GM21423 (cell line): ENCODE measurements around the gene GLG1.

Experiments used
- ATAC-seq: cut with Tn5 transposase; IDR thresholded peaks from one replicate; pipeline ENCODE4 v1.9.1; 2021; ENCODE audit warnings: mild to moderate bottlenecking, moderate library complexity; ENCODE audit not compliant: unreplicated experiment

The GLG1 gene

GRCh38 chr16:74485916-74486315 is 121.0 kb downstream of the GLG1 start:
- ATAC-seq, result no peak

DNA sequence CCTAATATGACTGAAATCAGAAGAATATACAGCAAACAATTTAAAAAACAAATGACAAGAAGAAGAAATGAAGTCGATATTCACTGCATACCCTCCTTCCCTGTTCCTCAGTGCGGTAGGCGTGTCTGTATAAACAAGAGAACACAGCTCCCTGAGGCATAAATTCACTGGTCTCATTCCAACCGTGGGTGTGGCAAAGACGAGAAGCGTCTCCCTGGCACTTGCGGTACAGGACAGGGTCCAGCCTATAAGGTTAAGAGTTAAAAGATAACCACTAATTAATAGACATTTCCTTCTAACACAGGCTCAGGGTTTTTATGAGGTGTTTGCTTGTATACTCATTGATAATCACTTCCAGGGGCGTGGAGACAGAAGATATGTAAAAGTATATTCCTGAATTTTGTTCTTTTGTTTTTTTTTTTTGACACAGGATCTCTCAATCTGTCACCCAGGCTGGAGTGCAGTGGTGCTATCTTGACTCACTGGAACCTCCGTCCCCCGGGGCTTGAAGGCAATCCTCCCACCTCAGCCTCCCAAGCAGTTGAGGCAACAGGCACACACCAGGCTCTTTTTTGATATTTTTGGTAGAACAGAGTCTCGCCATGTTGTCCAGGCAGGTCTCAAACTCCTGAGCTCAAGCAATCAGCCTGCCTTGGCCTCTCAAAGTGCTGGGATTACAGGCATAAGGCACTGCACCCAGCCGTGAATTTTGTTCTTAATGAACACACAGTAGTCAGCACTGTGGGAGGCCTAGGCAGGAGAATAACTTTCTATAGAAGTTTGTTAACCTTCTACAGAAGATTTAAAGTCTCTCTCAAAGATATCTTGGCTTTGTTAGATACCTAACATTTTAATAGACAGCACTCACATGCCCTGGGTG is 126.5 kb downstream of the GLG1 start:
- ATAC-seq, result no peak

GRCh38 chr16:74477226-74477625 is 129.7 kb downstream of the GLG1 start:
- no peak for ATAC-seq

- ATAC-seq, result no peak
Measured at GRCh38 chr16:74474416-74474815, 132.5 kb downstream of the GLG1 start.

- ATAC-seq, result no peak
Measured at GRCh38 chr16:74472540-74472939, 134.4 kb downstream of the GLG1 start.

GRCh38 chr16:74472010-74472409 is 134.9 kb downstream of the GLG1 start:
- no peak for ATAC-seq

GRCh38 chr16:74469946-74470478 is 136.9 kb downstream of the GLG1 start:
- ATAC-seq, result no peak

DNA sequence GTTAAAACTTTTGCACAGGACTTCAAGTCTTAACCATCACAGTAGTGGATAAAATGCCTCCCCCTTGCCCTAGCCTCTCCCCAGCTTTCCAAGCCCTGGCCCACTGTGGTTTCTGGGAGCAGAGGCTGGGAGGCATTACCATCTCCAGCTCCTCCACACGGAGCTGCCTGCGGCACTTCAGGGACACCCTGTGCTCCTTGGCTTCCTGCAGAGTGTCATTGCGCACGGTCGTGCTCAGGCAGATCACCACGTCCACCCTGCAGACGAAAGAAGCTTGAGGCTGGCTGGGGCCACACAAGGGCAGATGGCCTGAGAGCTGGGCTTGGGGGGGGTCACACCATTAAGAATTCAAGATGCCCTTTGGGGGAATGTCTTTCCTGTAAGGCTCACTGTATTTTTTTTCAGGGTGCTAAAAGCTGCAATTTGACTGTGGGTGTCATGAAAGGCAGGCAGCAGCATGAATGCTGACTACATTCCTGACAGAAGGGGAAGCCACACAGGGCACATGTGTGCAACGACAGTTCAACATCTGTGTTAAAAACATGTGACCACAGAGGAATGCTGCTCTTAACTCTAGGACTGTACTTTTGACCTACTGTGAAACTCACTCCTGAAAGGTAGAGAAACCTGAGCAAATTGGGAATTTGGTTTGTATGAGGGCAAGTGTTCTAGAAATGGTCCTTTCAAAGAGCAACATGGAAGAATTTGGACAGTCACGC is 137.9 kb downstream of the GLG1 start:
- no peak for ATAC-seq

DNA sequence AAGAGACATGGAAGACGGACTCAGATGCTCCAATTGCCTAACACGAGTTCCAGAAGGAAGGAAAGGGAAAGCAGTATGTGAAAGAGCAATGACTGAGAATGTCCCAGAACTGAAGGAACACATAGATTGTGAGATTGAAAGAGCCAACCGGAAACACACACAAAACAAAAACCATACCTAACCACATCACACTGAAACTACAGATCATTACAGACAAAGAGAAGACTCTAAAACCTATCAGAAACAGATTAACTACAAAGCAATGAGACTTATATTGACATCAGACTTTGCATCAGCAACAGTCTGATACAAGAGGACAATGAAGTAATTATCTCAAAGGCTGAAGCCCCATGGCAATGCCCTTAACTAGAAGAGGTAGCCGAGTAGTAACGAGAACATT is 140.0 kb downstream of the GLG1 start:
- ATAC-seq, result peak; percentile 54

- ATAC-seq, result no peak
Measured at GRCh38 chr16:74465851-74466685, 140.8 kb downstream of the GLG1 start.

- ATAC-seq, result no peak
Measured at GRCh38 chr16:74465281-74465680, 141.6 kb downstream of the GLG1 start.

DNA sequence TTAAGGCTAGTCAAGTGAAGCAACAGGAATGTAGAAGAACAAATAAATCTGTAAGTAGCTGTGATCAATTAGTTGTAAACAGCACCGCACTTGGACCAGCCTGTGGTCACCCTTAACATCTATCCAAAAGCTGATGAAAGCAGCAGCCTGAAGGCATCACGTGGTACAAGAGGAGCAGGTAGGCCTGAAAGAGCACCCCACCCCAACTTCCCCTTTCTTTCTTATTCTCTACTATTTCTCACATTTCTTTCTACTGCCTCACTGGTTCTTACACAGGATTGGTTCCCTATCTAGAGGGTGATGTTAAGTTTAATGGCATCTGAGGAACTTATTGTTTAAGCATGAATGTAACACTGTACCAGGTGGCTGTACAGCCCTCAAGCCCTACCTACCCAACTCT is 143.0 kb downstream of the GLG1 start:
- ATAC-seq, result no peak

DNA sequence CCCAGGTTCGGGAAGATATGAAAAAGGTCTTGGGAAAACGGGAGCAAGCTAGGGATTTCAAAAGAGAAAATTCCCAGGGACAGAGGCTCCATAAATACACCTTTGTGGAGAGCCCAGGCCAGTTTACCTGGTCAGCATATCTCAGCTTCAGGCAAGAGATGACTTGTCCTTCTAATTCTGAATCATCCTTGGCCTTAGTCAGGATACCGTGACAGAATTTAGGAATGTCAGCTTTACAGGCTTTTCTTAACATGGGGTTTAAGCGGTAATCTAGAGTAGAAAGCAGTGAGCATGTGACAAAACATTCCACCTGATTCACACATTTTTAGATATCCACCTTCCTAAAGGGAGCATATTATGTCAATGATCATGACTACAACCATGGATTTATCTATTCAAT is 144.6 kb downstream of the GLG1 start:
- ATAC-seq, result no peak

DNA sequence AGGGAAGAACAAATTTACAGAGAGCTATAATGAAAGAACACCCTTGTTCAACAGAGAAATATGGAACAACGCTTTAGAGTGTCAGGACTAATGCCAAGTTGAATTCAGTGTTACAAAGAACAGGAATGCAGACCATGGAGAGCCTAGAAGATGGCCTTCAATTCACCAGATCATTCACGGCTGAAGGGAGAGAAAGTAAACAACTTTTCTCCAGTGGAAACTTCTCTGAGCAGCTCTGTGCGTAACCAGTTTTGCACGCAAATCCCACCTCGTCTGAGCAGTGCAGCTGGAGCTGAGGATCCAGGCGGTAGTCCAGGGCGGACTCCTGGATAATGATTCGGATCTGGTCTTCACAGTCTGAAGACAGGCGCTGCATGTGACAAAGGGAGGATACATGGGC is 145.1 kb downstream of the GLG1 start:
- ATAC-seq, result no peak

- no peak for ATAC-seq
Measured at GRCh38 chr16:74460542-74460941, 146.4 kb downstream of the GLG1 start.

GRCh38 chr16:74456290-74456625 is 150.7 kb downstream of the GLG1 start:
- no peak for ATAC-seq

- no peak for ATAC-seq
Measured at GRCh38 chr16:74455619-74456289, 151.2 kb downstream of the GLG1 start.

GRCh38 chr16:74455213-74455612 is 151.7 kb downstream of the GLG1 start:
- ATAC-seq, result no peak

DNA sequence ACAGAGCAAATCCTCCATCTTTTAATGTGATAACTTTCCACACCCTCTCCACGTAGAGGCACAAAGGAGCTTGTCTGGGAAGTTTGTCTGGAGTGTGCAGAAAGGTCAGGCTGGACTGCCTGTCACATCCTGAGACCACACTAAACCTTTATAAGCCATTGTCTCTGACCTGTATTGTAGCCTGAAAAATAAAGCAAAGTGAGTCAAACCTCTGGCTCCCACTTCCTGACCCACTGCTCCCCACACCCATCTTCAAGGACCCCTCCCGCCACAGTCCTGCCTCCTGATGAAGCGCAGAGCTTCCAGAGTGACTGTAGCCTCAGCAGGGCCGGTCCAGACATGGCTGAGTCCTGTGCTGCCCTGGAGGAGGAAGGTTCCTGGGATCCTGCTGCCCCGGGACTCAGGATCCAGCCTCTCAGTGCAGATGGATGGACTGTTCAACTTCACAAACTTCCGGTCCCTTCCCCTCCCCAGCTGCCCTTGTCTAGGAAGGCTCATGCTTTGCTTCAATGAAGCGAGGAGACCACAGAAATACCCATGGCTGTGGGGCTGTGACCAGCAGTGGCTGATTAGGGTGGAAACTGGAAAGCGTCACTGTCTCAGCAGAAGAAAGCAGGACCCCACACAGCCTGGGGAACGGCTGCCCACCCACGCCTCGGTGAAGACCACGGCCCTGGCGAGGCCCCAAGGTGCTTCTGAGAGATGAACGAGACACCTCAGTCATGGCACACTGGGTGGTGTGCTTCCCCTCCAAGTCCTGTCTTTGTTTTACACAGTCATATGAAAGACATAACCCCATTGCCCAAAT is 154.8 kb downstream of the GLG1 start:
- ATAC-seq, result peak; percentile 84
